GM19328 (cell line): ENCODE results near the gene AMOT.
"Not testable (repeated sequence)": the region's sequence is repeated elsewhere in the genome, so short reads cannot be mapped to it uniquely, and the experiment has no call there.

Experiments
- ATAC-seq: cut with Tn5 transposase; IDR thresholded peaks from one replicate; pipeline ENCODE4 v1.9.1; 2021; ENCODE audit warnings: mild to moderate bottlenecking, moderate library complexity; ENCODE audit not compliant: unreplicated experiment

Gene AMOT, protein sequence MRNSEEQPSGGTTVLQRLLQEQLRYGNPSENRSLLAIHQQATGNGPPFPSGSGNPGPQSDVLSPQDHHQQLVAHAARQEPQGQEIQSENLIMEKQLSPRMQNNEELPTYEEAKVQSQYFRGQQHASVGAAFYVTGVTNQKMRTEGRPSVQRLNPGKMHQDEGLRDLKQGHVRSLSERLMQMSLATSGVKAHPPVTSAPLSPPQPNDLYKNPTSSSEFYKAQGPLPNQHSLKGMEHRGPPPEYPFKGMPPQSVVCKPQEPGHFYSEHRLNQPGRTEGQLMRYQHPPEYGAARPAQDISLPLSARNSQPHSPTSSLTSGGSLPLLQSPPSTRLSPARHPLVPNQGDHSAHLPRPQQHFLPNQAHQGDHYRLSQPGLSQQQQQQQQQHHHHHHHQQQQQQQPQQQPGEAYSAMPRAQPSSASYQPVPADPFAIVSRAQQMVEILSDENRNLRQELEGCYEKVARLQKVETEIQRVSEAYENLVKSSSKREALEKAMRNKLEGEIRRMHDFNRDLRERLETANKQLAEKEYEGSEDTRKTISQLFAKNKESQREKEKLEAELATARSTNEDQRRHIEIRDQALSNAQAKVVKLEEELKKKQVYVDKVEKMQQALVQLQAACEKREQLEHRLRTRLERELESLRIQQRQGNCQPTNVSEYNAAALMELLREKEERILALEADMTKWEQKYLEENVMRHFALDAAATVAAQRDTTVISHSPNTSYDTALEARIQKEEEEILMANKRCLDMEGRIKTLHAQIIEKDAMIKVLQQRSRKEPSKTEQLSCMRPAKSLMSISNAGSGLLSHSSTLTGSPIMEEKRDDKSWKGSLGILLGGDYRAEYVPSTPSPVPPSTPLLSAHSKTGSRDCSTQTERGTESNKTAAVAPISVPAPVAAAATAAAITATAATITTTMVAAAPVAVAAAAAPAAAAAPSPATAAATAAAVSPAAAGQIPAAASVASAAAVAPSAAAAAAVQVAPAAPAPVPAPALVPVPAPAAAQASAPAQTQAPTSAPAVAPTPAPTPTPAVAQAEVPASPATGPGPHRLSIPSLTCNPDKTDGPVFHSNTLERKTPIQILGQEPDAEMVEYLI

DNA sequence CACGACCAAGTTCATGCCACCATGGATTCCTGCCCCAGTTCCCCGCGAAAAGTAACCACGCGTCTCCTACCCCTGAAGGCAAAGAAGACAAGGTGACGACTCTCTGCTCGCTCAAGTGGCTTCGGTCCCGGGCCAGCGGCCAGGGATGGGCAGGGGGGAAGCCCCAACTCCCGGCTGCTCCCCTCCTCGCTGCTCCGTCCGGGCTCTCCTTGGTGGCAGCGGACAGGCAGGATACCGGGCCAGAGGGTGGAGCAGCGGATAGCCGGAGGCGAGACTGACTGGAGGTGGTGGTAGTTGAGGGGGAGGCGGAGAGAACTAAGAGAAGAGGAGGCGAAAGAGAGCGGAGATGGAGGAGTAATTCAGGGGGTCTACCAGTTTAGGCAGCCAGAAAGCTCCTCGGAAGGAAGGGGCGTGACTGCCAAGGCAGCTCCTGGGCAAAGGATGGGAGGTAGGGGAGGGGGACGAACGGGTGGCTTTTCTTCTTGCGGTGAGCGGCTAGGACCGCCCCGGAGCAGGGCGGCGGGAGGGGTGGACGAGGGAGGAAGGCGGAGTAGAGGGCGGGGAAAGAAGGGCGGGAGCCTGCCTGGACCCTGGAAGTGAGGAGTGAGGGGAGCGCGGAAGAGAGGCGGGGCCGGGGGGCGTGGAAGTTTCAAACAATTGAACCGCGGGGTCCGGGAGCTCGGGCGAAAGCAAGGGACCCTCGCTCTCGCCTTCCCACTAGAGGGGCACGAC is at the start of gene AMOT:
AMOT (minus strand) TSS at position 450 of the 732 bp plus-strand sequence. CDS start 17,705 bp downstream, outside the sequence.
- ATAC-seq = peak; percentile 74

DNA sequence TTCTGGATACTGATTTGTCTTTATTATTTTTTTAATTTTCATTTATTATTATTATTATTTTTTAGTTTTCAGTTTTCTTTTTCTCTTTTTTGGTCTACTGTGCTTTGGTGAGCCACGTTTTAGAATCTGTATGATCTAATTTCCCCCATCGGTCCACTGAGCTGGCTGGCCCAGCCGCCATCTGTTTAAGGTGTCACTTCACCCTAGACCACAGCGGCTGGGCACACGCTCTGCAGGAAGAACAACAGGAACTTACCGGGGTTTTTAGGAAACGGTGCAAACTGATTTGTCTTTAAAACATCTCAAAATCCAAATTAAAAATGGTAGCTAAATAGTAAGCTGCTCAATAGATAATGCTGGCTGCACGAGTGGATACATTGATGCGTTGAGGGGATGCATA is 48.8 kb upstream of the AMOT start:
- no peak for ATAC-seq

DNA sequence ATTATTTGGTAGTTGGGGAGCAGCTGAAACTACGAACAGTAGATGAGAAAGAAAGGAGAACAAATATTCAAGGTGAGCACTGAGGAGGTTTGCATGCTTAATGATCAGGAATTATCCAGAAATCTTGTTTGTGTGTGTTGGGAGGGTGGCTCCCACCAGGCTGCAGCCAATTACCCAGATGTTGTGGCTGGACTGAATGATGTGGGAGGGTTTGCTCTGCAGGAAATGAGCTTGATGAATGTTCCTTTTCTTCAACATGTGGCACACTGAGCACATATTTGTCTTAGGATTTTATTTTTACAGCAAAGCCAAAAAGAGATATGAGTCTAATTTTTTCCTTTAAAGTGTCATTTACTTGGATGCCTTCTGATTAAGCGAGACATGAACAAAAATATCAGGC is 48.3 kb upstream of the AMOT start:
- ATAC-seq = no peak

DNA sequence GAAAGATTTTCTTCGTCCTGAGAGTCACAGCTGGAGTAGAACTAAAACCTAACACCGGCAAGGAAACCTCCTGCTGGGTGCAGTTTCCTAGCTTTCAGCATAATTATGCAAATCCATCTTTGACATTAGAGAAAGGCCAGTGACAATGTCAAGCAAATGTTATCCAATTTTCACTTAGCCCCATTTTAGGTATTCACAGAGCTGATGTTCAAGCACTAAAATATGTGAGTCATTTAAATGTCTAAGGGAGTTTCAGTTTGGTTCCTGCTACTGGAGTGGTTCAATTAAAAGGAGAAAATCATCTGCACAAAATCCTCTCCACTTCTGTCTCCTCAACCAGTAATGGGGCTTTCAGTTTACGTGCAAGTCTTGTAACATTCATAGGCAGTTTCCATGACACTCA is 37.1 kb upstream of the AMOT start:
- peak; percentile 42 for ATAC-seq

DNA sequence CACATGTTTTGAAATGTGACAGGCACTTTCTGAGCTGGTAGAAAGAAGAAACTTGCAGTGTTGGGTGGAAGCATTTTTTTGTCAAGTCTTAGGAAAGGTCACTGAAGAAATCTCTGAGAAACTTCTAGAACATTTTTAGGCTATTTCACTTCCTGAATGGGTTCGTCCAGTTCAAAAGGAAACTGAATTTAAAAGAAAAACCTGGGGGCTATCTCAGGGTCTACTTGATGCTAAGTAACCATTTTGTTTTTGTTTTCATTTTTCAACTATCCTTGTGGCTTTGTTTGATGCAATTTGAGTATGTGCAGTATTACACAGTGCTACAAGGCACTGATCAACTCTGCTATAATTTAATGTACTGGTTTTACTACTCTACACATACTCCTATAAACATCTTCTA is 34.0 kb upstream of the AMOT start:
- no peak for ATAC-seq

DNA sequence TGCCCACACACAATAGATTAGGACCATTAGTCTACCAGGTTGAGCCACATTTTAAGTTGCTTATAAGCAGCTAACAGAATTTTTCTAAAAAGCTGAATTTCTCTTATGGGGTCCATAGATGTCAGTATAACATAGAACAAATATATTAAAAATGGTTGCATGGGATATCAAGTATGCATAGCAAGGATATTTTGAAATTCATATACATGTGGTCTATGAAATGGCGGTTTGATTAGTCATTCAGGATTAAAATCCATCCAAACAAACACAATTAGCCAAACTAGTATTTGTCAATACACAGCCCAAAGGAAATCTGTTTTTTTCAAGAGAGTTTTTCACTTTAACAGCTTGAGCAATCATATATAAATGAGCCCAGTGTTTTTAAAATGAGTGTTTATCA is 33.5 kb upstream of the AMOT start:
- no peak for ATAC-seq

DNA sequence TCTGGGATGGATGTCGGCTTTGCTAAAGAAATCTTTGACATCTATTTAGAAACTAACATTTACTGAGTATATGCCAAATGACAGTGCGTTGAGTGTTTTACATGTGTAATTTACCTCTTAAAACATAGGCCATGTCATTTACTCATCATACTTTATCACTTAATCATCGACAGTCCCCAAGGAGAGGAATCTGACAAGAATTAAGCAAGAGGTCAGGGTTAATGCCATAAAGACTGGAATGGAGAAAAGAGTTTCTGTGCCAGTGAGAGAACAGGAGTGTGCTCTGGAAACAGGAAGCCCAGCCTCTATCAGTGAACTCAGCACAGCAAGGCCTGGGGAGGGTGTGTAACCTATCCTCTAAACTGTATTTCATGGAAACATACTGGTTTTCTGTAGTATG is 28.0 kb upstream of the AMOT start:
- ATAC-seq = no peak

DNA sequence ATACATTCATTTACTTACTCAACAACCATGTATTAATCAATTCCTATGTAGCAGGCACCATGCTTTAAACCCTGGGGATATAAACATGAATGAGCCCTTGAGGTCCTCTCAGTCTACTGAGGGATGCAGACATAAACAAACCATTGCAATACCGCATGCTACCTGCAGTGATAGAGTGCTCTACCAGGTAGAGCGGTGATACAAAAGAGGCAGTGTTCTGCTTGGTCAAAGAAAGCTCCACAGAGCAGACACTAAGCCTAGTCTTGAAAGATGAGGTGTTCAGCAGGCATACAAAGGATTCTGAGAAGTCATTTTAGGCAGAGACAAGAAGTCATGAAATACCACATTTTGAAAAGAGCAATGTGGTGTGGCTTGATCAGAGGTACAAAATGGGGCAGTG is 26.9 kb upstream of the AMOT start:
- no peak for ATAC-seq

DNA sequence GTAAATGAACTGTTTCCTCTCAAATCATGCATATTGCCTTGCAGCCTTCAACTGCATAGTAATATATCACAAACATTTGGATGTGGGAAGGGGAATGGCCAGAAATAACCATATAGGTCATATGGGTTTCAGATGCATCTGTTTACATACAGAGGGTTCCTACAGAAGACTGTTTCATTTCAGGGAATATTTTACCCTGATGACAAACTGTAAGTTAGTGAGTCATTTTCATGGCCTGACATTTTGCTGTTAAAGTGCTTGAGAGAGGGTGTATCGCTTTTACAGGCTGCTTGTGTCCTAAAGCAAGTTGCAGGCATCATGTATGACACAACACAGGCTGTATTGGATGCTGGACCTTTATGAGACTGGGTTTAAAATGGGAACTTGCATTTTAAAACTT is 25.5 kb upstream of the AMOT start:
- ATAC-seq = no peak

DNA sequence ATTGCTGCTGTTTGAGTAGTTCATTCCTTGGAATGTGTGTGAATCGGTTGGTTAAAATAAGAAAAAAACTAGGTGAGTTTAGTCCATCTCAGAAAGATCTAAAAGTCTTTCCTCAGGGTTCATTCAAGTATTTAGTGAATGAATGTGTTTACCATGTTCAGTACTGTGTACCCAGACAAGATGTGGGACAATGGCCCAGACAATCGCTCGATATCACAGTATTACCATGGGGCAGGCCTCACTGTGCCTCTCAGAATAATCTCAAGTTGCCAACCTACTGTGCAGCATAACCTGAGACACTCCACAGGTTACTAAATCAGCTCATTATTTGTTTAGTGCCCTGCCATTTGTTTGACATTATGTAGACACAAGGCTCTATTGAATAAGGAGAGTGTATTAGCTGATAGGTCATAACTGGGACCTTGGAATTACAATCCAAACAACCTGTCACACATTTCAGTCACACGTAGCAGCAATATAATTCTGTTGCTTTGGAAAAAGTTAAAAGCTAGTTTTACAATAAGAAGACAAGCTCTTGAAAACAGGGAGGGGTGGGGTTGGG is 24.9 kb upstream of the AMOT start:
- no peak for ATAC-seq

DNA sequence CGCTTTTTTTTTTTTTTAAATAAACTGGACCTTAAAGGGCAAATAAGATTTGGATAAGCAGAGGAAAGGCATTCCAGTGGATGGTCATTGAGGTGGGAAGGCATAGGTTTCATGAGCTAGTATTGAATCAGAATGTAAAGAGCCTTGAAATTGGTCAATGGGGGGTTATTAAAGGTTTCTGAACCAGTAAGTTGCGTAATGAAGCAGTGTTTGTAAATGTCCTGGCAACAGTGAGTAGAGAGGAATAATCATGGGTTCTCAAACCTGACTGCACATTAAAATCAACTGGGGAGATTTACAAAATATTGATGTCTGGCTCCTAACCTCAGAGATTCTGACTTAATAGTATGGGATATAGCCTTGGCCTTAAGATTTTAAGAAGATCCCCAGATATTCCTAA is 23.2 kb upstream of the AMOT start:
- no peak for ATAC-seq

DNA sequence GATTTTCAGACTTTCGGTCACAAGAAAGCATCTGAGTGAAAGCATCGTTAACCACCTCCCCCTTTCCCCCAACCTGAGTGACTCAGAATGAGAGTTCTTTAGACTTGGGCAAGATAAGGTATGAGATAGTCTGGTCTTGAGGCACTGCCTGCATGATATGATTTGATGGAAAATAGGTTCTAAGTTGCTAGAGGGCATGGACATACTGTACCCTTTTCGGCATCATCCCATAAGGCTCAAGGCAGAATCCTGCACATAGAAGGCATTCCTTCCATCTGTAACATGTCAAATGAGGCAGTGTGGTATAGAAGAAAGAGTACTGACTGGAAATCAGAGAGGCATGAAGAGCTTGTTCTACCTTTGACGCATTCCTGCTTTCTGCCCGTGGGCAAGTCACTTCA is 16.8 kb upstream of the AMOT start:
- no peak for ATAC-seq

DNA sequence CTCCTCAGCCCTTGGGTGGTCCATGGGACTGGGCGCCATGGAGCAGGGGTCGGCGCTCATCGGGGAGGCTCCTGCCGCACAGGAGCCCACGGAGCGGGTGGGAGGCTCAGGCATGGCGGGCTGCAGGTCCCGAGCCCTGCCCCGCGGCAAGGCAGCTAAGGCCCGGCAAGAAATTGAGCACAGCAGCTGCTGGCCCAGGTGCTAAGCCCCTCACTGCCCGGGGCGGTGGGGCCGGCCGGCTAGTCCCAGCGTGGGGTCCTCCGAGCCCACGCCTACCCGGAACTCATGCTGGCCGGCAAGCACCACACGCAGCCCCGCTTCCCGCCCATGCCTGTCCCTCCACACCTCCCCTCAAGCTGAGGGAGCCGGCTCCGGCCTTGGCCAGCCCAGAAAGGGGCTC is 14.3 kb upstream of the AMOT start:
- not testable (repeated sequence) for ATAC-seq

DNA sequence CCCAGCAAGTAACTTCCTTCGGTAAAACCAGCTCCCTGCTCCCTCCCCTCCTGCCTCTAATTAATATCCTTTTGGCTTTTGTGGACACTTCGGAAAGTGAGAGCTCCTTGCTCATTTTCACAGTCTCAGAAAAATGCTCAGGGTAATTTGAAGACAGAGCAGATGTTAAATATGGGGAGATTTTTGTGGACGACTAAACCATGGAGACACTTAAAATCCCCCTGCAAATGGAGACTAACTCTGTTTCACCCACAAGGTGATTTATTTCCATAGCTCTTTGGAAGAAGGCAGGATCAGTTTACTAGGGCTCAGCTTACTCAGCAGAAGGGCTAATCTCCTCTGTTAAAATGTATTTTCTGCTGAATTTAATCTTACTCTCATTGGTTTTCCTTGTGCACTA is 12.2 kb upstream of the AMOT start:
- ATAC-seq = no peak

DNA sequence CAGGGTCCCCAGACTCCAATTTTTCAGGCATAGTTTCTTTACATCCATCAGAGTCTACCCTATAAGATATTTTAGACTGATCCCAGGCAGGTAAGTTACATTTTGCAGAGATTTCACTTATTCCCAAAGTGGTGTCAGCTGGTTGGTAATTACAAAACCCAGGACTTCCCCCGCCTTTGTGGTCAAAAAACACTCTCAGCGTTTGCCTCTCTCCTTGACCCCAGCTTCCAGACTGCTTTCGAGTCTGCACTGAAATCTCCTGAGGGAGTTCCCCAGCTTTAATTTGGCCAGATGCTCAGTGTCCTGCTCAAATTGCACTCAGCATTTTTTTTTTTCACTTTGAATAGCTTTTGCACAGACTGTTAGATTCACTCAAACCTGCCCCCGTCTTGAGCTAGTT is 11.2 kb upstream of the AMOT start:
- peak; percentile 43 for ATAC-seq

DNA sequence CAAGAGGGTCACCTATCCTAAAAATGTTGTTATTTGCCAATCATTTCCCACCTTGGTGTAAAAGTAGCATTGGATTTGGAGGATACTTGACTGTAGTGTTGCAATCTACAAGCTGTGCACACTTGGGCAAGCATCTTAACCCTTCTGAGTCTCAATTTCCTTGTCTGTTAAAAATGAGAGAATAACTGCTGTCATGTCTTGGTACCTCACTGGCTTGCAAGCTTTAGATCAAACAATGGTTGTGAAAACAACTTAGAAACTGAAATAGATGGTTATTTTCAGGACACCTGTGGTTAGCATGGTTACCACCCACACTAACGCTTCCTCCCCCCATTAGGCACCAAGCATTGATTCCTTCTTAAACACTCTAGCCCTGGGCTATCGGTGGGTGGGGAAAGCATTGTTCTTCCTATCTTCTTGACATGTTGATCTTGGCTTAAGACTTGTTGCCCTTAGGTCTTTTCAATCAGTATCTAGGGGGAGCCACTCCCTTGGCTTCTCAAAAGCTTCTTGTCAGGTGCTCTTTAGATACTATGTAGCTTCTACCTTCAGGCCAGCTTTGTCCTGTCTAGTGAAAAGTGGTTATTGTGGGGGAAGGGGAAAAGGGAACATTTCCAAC is 10.6 kb upstream of the AMOT start:
- peak; percentile 77 for ATAC-seq

DNA sequence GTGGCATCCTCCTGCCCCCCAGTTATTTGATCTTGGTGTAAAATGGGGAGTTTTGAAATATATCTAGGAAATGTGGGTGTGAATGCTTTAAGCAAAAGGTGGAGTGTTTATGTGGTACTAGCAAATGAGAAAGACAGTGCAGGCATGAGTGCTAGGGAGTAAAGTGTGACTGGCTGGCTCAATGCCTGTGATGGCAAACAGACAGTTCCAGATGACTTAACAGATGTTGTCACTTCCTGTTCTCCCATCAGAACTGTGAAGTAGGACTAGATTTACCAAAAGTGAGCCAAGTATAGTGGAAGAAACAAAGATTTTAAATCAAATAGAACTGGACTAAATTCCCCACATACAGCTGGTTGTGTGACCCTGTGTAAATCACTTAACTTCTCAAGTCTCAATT is 8.4 kb upstream of the AMOT start:
- ATAC-seq = no peak

DNA sequence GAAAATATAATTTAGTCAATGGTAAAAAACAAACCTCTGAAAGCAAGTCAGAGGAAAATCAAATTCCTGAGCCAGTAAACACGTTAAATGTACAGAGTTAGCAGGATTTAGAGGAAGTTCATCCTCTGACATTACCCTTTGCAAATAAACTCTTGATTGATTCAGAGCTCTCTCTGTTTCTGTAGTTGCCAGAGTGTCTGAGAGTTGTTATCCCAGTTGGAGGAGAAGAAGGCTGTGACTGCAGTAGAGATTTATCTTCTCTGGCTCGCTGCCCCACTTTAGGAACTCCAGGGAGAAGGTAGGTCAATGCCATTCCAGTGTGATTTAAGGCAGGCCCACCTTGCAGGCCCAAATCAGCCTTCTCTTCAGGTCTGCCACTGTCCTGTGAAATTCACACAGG is 6.2 kb upstream of the AMOT start:
- ATAC-seq = no peak

DNA sequence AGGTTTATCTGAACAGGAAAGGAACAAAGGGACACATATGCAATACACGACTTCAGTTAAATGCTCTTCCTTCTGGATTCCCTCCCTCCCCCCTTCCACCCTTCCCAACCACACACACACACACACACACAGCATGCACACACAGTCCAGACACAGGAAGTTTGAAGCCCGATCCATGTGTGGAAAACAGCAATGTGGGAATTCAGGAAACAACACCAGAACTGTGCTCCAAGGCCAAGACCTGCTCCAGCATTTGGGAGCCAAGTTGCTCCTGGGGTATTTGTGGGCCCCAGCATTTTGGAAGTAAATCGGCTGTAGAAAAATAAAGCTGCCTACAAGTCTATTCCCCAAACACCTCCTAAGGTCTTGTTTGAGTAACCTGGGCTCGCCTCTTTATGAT is 5.6 kb upstream of the AMOT start:
- ATAC-seq = no peak

DNA sequence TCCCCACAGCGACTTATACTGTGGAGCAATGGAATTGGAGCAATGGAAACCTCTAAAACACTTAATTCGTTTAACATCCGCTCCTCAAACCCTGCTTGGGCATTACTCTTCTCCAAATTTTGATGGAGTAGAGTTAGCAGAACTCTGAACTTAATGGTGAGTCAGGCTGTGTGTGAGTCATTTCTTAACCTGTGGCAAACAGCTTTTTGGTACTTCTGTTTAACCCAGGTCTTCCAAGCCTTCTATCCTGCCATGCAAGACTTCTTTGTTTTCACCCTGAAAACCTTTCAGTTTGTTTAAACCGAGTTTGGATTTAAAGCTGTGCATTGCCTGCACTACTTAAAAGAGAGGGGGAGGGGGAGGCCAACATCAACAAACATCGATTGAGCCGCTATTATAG is 3.6 kb upstream of the AMOT start:
- no peak for ATAC-seq
